HG03060 (cell line): ENCODE data around the gene CNIH1.

ENCODE experiments used
- ATAC-seq: cut with Tn5 transposase; IDR thresholded peaks from one replicate; pipeline ENCODE4 v1.9.1; 2021; ENCODE audit warnings: low read depth, moderate number of reproducible peaks; ENCODE audit not compliant: unreplicated experiment

CNIH1 gene

DNA sequence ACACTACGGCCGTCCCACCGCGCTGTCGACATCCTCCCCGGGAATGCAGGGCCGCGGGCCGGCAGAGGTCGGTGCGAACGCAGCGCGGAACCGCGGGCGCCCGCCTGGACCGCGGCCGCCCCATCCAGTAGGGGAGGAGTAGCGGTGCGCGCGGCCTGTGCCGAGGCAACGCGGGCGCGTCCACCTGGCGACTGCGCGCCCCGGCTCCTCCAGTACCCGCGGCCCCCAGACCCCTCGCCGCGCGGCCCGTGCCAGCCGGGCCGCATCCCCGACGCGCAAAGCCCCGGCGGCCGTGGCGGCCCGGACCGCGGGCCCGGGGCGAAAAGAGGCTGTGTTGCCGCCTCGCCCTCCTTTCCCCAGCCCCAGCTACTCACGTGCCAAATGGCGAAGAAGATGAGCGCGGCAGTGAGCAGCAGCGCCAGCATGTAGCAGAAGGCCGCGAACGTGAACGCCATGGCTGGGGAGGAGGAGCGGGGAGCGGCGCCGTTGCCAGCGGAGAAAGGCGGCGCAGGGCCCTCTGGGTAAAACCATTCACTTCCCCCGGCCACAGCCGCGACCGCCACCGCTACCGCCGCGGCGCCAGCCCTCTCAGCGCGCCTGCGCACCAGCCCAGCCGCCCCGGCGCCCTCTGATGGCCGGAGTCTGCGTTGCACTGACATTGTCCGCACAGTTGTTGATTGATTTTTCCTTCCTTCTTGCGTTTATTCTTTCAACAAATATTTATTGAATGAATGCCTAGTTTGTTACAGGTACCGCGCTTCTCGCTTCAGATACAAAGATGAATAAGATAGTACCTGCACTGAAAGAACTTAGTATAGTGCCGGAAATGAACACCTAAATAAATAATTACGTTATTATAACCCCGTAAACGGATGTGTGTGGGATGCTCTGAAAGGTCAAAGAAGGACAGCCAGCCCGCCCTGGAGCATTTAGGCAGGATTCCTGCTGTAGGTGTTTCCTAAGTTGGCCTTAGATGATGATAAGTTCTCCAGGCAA, at the start of gene CNIH1:
CNIH1 (minus strand) TSS at position 502 of the 996 bp plus-strand sequence; CDS start at position 455, 47 bp downstream.
- peak; percentile 64 for ATAC-seq

- no peak for ATAC-seq
These were observed 49.4 kb upstream of the CNIH1 start for GRCh38 chr14:54490445-54491175.

DNA sequence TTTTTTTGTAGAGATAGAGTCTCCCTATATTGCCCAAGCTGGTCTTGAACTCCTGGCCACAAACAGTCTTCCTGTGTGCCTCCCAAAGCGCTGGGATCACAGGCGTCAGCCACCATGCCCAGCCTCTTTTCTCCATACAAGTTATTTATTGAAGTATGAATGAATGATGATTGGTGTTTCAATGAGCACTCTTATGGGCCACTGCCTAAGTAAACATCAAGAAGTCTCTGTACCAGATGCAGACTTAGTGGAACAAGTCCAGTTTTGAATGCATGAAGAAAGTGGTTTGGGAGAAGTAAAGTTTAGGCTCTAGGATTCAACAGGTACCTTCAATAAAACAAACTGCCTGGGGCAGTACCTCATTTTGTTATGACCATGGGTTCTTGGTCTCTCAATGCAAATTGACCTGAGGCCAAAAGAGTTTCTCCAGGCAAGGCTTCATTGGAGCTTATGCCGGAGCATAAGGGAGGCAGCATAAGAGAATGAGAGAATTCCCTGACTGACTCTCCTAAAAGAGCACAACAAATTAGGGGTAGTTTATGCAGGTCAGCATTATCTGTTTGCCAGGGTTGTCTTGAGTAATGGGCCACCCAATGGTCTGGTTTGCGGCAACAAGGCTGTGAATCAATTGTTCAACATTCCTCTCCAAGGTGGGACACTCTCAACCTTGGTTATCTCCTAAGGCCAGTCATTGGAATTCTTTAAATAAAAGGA, 48.7 kb upstream of the CNIH1 start:
- ATAC-seq: no peak

GRCh38 chr14:54489318-54489683, 48.1 kb upstream of the CNIH1 start:
- ATAC-seq: no peak

DNA sequence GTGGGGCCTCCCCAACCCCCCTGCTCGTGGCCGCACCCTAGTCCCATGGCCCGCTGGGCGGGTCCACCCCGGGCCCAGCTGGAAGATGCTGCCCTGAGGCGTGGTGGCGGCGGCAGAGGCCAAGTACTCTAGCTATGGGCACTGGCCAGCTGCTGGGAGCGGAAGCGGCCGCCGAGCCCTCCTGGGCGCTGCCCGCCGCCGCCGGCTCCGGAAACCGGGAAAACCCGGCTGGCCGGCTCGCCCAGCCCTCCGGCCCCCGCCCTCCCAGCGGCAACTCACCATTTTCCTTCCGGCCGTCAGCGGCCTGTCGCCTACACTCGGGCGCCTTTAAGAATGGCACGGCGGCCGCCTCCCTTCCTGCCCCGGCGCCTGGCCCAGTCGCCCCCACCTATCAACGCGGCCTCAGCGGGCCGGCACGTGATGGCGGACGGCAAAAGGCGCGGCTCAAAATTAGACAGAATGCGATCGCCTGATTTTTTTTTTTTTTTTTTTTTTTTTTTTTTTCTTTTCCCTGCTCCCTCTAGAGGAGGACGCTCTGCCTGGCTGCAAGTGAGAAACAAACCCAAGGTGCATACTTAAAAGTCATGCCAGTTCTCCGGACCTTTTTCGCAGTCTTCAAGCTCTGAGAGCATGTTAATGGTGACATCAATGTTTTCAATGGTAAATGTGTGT, 47.6 kb upstream of the CNIH1 start, which contains the start of gene GMFB:
GMFB (minus strand) TSS at position 335 of the 672 bp plus-strand sequence; CDS start at position 282, 53 bp downstream.
- ATAC-seq: peak; percentile 50

- ATAC-seq: peak; percentile 7
These were observed 47.1 kb upstream of the CNIH1 start for GRCh38 chr14:54488318-54488645.

GRCh38 chr14:54487771-54488170, 46.6 kb upstream of the CNIH1 start:
- no peak for ATAC-seq

GRCh38 chr14:54486685-54487084, 45.5 kb upstream of the CNIH1 start:
- no peak for ATAC-seq

DNA sequence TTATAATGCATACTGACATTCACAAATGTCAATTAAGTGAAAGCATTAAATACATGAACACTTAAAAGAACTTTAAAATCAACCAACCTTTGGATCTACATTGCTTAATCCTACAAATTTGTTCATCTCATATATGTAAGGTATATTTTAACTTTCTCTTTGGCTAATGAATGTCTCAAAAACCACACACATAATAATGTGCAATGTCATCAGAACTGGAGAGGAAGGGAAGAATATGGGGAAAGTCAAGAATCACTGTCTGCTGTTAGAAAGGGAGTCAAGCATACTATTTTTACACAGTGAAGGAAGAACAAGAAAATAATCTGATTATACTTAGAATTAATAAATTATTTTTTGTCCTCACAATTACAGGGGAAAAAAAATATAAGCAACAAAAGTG, 42.7 kb upstream of the CNIH1 start:
- no peak for ATAC-seq

GRCh38 chr14:54483073-54483745, 42.0 kb upstream of the CNIH1 start:
- no peak for ATAC-seq

DNA sequence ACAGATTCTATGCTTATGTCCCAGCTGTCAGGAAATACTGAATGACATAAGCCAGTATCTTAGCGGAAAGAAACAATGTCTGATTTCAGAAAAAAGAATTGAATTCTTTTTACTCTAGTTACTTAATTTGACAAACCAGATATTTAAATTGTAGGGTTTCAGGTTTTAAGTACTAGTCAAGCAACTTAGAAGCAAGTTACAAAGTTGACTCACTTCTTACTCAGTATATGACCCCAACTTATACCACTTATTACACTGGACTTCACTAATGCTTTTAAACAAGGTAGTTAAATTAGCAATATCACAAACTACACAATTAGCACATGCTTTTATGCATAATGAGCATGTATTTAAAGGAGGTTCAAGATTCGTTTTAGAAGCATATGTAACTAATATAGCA, 40.5 kb upstream of the CNIH1 start:
- no peak for ATAC-seq

- no peak for ATAC-seq
These were observed 39.8 kb upstream of the CNIH1 start for GRCh38 chr14:54480830-54481562.

GRCh38 chr14:54478636-54479215, 37.6 kb upstream of the CNIH1 start:
- no peak for ATAC-seq

GRCh38 chr14:54475911-54476310, 34.7 kb upstream of the CNIH1 start:
- ATAC-seq: no peak

- no peak for ATAC-seq
These were observed 34.2 kb upstream of the CNIH1 start for GRCh38 chr14:54475187-54475899.

DNA sequence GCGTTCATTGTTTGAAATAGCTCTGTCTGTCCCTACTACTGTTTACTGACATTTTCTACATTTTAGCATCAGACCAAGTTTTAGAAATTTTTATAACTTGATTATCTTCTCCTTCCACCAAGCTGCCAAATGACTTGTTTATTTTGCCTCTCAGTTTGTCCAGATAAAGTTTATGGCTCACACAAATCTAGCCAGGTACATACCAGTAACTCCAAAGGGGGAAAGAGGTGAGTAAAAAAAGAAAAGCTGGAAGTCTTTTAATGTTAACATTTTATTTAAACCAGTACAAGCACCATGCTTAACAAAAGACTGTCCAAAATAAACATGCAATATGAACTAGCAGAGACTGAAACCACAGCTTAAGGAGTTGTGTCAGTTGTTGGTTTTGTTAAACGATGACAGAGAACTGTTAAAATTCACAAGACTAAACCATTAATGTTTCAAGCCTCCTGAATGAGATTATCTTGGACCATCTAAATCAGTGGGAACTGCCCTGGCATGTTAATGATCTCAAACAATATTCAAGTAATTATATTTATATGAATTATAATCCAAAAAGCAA, 33.1 kb upstream of the CNIH1 start:
- no peak for ATAC-seq

DNA sequence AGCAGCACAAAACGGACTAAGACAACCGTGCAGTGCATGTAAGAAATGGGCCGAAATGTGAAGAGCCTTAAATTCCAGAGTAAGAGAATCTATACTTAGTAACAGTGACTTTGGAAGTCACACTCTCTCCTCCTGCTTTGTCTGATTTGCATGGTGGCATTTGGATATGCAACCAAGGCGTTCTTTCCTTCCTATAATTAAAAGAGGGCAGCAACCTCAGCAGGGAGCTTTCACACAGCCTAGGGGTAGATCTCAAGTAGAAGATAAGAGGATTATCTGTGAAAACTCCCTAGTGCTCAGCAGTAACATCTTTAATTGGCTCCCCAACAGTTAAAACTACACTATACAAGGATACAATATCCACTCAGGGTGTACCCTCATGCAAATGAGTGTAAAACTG, 31.1 kb upstream of the CNIH1 start:
- no peak for ATAC-seq

DNA sequence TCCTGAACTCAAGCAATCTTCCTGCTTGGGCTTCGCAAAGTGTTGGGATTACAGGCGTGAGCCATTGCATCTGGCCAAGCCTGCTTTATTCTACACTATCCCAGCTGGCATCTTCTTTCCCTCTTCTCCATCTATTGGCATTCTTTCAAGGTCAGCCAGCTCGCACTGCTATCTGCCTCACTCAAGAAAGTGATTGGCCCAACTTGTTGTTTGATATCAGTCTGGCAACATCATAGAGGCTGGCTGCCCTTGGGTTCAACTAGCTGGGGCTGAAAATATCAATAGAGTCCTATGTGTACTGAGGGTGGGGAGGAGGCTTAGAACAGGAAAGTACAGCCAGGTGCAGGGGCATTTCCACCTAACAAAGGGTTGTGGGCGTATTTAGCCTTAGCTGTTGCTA, 30.5 kb upstream of the CNIH1 start:
- ATAC-seq: no peak
